Mesothelial cell of epicardium (in vitro differentiated cells): Measurements from ENCODE around the gene MAP10. TPM values are rescaled to one million over a fixed set of nuclear protein-coding genes. Genes with fewer than 3 reads are reported as not detected.

Experiments used
- DNase-seq, 2 experiments: peaks; one replicate each; pipeline ENCODE4 v3.0.0; 2021; ENCODE audit warnings: low spot score in 2 of 2; ENCODE audit not compliant: unreplicated experiment in 2 of 2
- H3K27ac Mint-ChIP-seq: 2 replicates; pipeline ENCODE4 v1.8.0; 2021; ENCODE audit warnings: mixed read lengths
- H3K27me3 Mint-ChIP-seq: 2 replicates; pipeline ENCODE4 v1.8.0; 2021; ENCODE audit warnings: low read depth, mixed read lengths
- H3K36me3 Mint-ChIP-seq: 2 replicates; pipeline ENCODE4 v1.8.0; 2021; ENCODE audit warnings: mixed read lengths
- H3K4me1 Mint-ChIP-seq: 2 replicates; pipeline ENCODE4 v1.8.0; 2021; ENCODE audit warnings: mixed read lengths
- H3K4me3 Mint-ChIP-seq: 2 replicates; pipeline ENCODE4 v1.8.0; 2021; ENCODE audit warnings: mild to moderate bottlenecking, moderate library complexity, mixed read lengths
- H3K9me3 Mint-ChIP-seq: 2 replicates; pipeline ENCODE4 v1.8.0; 2021; ENCODE audit warnings: mixed read lengths
- CTCF ChIP-seq: fragments of 200-600 bp; sonication (generic); IDR thresholded peaks from one replicate; pipeline ENCODE4 v1.5.0; 2021; ENCODE audit warnings: antibody characterized with exemption; ENCODE audit not compliant: unreplicated experiment
- total RNA-seq: library from RNA; stranded (reverse); gene quantifications from 3 replicates; pipeline ENCODE4 v1.2.1, GENCODE V29; 2021

The MAP10 gene
- total RNA-seq, 1 donor from 2014 or later = 2.3 TPM

GRCh38 chr1:232818040-232818439 is 12.8 kb downstream of the MAP10 start:
- Mint-ChIP-seq H3K9me3 (no peaks in the 10 kb centered on the region), H3K27me3 (no peaks in the 10 kb centered on the region), H3K27ac (no peak overlapping the region)

GRCh38 chr1:232820431-232820830 is 15.2 kb downstream of the MAP10 start:
- Mint-ChIP-seq H3K9me3 (no peaks in the 10 kb centered on the region), H3K27me3 (no peaks in the 10 kb centered on the region), H3K4me1 (no peaks in the 10 kb centered on the region), H3K4me3 (no peak overlapping the region), H3K27ac (no peak overlapping the region), H3K36me3 (no peaks in the 10 kb centered on the region)
- no peak for DNase-seq
- TF ChIP-seq CTCF = no peak

More at GRCh38 chr1:232818040-232818439, 12.8 kb downstream of the MAP10 start:
- no peak for DNase-seq
- H3K36me3 Mint-ChIP-seq = no peaks in the 10 kb centered on the region
- no peak for TF ChIP-seq CTCF
- H3K4me1 Mint-ChIP-seq = no peaks in the 10 kb centered on the region
- no peak overlapping the region for H3K4me3 Mint-ChIP-seq

- no peak for TF ChIP-seq CTCF
- H3K27me3 Mint-ChIP-seq = no peaks in the 10 kb centered on the region
- no peak overlapping the region for H3K27ac Mint-ChIP-seq
- H3K4me3 Mint-ChIP-seq = no peak overlapping the region
- DNase-seq = no peak
- H3K9me3 Mint-ChIP-seq = peaks cover 15% of the 10 kb centered on the region
- H3K4me1 Mint-ChIP-seq = no peaks in the 10 kb centered on the region
- H3K36me3 Mint-ChIP-seq = no peaks in the 10 kb centered on the region
Observed at GRCh38 chr1:232822530-232822929, 17.3 kb downstream of the MAP10 start.

- Mint-ChIP-seq H3K36me3 (peaks cover 2% of the 10 kb centered on the region), H3K4me1 (no peaks in the 10 kb centered on the region), H3K27ac (no peak overlapping the region), H3K9me3 (peaks cover 24% of the 10 kb centered on the region), H3K27me3 (no peaks in the 10 kb centered on the region), H3K4me3 (no peak overlapping the region)
- TF ChIP-seq CTCF = no peak
- DNase-seq = no peak
Observed at GRCh38 chr1:232826318-232826717, 21.1 kb downstream of the MAP10 start.

- no peak for TF ChIP-seq CTCF
- H3K9me3 Mint-ChIP-seq = peaks cover 23% of the 10 kb centered on the region
- H3K36me3 Mint-ChIP-seq = peaks cover 2% of the 10 kb centered on the region
- H3K27me3 Mint-ChIP-seq = no peaks in the 10 kb centered on the region
- peaks cover 11% of the 10 kb centered on the region for H3K4me1 Mint-ChIP-seq
- no peak overlapping the region for H3K4me3 Mint-ChIP-seq
- H3K27ac Mint-ChIP-seq = no peak overlapping the region
- DNase-seq = no peak
Observed at GRCh38 chr1:232830661-232831060, 25.4 kb downstream of the MAP10 start.

- Mint-ChIP-seq H3K36me3 (peaks cover 2% of the 10 kb centered on the region), H3K4me3 (no peak overlapping the region), H3K9me3 (peaks cover 11% of the 10 kb centered on the region), H3K27me3 (no peaks in the 10 kb centered on the region), H3K4me1 (peaks cover 11% of the 10 kb centered on the region), H3K27ac (no peak overlapping the region)
- DNase-seq = no peak
- TF ChIP-seq CTCF = no peak
Observed at GRCh38 chr1:232831895-232832294, 26.7 kb downstream of the MAP10 start.
